H54 (cell line): ENCODE measurements around the gene PSKH1.

Experiments
- DNase-seq: peaks from one replicate; pipeline ENCODE4 v3.0.0; 2011; ENCODE audit warnings: low spot score, mixed read lengths; ENCODE audit not compliant: insufficient read length
- FAIRE-seq: peaks from 3 replicates; lab custom pipeline; 2011; peaks lifted over from hg19 to GRCh38; lab: Jason Lieb, UNC
- POLR2A ChIP-seq: IDR thresholded peaks from 2 replicates; pipeline ENCODE4 v1.6.1; 2011; ENCODE audit warnings: low read depth, mild to moderate bottlenecking, low read length

Gene PSKH1

GRCh38 chr16:67915831-67916723 is 23.0 kb downstream of the PSKH1 start:
- no peak for TF ChIP-seq POLR2A
- FAIRE-seq = no peak
- DNase-seq = no peak

DNA sequence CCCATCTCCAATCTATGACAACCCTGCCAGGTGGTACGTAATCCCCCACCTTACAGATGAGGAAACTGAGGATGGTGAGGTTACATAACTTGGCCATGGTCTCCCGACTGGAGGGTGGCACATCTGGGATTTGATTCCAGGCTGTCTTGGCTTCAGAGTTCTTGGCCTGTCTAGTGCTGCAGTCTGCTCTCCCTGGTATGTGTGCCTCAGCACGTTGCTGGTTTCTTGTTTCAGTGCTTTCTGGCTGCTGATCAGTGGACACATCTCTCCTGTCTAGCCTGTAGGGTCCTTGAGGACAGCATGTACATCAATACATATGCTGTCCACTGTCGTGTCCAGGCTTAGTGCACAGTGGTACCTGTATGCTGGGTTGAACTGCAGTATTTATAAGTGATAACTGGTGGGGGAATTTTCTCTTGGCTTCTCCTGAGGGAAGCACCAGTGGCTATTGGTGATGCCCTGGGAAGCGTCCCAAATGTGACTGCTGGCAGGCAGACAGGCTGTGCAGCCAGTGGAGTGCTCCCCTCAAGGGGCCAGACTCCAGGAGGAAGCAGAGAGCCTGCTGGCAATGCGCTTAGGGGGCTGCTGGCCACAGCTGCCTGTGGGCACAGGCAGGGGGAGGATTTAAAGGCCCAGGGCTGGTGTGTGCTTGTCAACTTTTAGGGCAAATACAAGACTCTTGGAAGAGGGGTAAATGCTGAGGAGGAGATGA is 24.2 kb downstream of the PSKH1 start:
- TF ChIP-seq POLR2A = no peak
- FAIRE-seq (no peak), DNase-seq (no peak)

GRCh38 chr16:67917852-67918236 is 24.8 kb downstream of the PSKH1 start:
- DNase-seq (peak; percentile 74), FAIRE-seq (peak; percentile 82)
- no peak for TF ChIP-seq POLR2A

DNA sequence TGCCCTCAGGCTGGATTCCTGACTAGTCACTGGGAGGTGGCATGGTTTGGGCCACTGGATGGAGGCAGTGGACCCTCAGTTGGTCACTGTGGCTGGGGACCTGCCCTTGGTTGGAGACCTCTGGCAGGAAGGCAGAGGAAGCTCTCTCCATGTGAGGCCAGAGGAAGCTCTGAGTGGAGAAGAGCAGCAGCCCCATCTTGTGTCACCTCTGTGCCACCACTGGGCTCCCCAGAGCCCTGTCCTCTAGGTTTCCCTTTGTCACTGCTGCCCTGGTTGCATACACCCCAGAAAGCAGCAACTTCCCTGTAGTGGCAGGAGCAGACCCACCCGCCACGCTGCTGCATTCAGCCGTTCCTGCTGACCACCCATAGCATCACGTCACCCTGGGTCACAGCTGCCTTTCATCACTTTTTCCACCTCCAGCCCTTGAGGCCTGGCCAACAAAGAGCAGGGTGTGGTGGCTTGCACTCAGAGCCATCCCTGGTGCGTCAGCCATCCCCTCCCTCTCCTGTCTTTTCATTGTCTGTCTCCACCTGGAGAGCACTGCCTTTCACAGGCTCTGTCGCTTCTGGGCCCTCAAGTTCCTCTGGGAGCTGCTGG is 26.7 kb downstream of the PSKH1 start:
- FAIRE-seq (no peak), DNase-seq (no peak)
- TF ChIP-seq POLR2A = no peak

DNA sequence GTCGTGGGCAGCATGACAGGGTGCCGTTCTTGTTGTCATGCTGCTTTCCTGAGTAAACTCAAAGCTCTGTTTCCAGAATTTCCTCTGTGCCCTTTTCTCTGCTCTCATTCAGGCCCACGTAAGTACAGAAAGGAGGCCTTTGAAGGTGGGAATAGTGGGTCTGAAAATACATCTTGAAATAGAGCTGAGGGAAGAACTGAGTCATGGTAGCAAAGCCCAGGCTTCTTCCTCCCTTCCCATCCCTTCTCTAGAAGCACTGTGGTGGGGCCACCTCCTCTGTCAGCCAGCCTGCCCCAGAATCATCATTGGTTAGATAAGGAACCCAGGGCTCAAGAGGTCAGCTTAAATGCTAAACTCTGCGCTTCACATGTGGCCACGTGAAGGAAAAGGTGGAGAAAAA is 29.2 kb downstream of the PSKH1 start:
- FAIRE-seq = no peak
- TF ChIP-seq POLR2A = no peak
- DNase-seq = no peak

GRCh38 chr16:67922740-67923139 is 29.7 kb downstream of the PSKH1 start:
- FAIRE-seq (no peak), DNase-seq (no peak)
- no peak for TF ChIP-seq POLR2A

- DNase-seq (no peak), FAIRE-seq (no peak)
- TF ChIP-seq POLR2A = no peak
Measured at GRCh38 chr16:67923414-67924116, 30.5 kb downstream of the PSKH1 start.

DNA sequence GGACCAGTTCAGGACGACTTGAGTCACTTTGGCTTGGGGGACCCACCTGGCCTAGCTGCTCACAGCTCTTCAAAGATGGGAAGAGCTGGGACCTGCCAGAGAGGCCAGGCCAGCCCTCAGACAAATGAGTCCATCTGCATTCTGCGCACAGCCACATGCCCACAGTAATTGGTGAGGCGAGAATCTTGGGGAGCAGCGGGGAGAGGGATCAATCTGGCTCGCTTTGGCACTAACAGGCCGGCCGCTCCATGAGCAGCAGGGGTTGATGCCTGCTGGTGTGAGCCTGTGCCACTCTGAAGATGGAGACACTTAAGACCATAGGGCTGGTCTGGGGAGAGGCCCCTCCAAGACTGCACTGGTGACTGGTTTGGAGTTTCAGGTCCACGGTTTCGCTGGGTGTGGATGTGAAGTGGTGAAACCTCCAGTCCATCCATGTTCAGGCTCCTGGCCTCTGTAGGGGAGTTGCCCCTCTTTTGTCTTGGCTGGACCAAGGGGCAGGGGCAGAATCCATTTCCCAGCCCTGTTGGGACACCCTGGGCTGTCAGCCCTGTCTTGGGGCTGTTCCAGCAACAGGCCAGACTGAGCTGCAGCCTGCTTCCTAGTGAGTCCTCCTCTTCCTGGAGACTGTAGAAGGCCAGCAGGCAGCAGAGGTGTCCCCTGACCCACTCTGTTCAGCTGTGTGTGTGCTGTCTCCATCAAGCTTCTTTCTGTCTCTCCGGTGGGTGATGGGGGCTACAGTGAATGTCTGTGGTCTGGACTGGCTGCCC is 31.3 kb downstream of the PSKH1 start:
- DNase-seq (no peak), FAIRE-seq (no peak)
- no peak for TF ChIP-seq POLR2A

DNA sequence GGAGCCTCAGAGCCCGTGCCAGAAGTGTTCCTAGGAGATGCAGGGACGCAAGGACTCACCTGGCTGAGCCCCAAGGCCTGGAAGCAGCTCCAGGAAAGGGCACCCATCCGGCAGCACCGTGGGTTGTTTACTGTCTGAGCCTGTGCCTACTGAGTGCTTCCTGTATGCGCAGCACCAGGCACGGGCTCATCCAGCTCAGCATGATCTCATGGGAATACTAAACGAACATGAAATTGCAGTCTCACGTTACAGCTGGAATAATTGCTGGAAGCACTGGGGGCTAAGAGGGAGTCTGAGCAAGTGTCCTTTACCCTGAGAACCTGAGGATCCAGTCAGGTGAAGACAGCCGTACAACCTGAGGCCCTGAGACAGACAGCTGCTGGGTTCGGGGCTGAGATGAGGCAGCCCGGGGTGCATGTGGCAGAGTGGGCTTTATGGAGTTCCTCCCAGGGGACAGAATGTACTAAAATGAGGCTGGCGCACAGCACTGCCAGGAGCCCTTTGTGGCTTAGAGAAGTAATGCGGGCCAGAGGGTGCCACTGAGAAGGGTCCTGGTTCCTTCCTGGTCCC is 33.2 kb downstream of the PSKH1 start:
- TF ChIP-seq POLR2A = no peak
- FAIRE-seq = no peak
- no peak for DNase-seq

- no peak for FAIRE-seq
- DNase-seq = no peak
- no peak for TF ChIP-seq POLR2A
Measured at GRCh38 chr16:67927131-67927941, 34.3 kb downstream of the PSKH1 start.

- DNase-seq (no peak), FAIRE-seq (no peak)
- TF ChIP-seq POLR2A = no peak
Measured at GRCh38 chr16:67928147-67928546, 35.1 kb downstream of the PSKH1 start.

DNA sequence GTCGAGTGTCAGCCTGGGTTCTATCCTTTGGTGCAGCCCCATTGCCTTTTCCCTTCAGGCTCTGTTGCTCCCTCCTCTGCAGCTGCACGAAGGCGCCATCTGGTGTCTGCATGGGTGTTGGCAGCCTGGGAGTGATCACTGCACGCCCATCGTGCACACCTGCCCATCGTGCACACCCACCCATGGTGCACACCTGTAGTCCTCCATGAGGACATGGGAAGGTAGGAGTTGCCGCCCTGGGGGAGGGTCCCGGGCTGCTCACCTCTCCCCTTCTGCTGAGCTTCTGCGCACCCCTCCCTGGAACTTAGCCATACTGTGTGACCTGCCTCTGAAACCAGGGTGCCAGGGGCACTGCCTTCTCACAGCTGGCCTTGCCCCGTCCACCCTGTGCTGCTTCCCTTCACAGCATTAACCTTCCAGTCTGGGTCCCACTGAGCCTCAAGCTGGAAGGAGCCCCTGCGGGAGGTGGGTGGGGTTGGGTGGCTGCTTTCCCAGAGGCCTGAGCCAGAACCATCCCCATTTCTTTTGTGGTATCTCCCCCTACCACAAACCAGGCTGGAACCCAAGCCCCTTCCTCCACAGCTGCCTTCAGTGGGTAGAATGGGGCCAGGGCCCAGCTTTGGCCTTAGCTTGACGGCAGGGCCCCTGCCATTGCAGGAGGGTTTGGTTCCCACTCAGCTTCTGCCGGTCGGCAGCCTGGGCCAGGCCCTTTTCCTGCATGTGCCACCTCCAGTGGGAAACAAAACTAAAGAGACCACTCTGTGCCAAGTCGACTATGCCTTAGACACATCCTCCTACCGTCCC is 35.7 kb downstream of the PSKH1 start:
- no peak for TF ChIP-seq POLR2A
- FAIRE-seq = peak; percentile 53
- DNase-seq = peak; percentile 53
